B cell (primary cell): ENCODE data around the gene KRTAP4-3. TPM values are rescaled to one million over a fixed set of nuclear protein-coding genes. Genes with fewer than 3 reads are reported as not detected.

Experiments
- ATAC-seq: fragments of 200-7000 bp; cut with Tn5 transposase; one replicate; pipeline ENCODE4 v1.10.0; 2021; ENCODE audit warnings: low read depth, mild to moderate bottlenecking, moderate number of reproducible peaks, moderate library complexity
- CTCF ChIA-PET: fragments of 350-600 bp; sonication (Branson Sonifier 250); formaldehyde crosslinking; loops from one replicate; lab custom pipeline; 2021; ENCODE audit warnings: antibody characterized with exemption, inconsistent platforms; lab: Charles Lee
- POLR2A ChIA-PET: fragments of 350-600 bp; sonication (Branson Sonifier 250); formaldehyde crosslinking; loops from one replicate; lab custom pipeline; 2021; ENCODE audit warnings: antibody characterized with exemption; lab: Charles Lee
- DNase-seq: peaks from one replicate; pipeline ENCODE4 v3.0.0; 2013
- H2AFZ ChIP-seq: 2 replicates; pipeline ENCODE4 v1.6.1; 2012; ENCODE audit warnings: mild to moderate bottlenecking, low read depth, low read length; ENCODE audit not compliant: insufficient read depth, poor library complexity, severe bottlenecking
- H3K27ac ChIP-seq, 2 donors: 1 replicate in 1 of 2; 2 replicates in 1 of 2; pipeline ENCODE4 v1.5.1; 2012 to 2013; ENCODE audit warnings: low read length in 2 of 2, mild to moderate bottlenecking in 2 of 2, moderate library complexity in 1 of 2
- H3K27me3 ChIP-seq, 4 experiments: fragments of 200-600 bp in 1 of 4; sonication (generic) in 1 of 4; replicated peaks in 1 of 4; 1 replicate in 2 of 4; 2 replicates in 2 of 4; pipeline versions ENCODE4 v1.6.1 to v1.7.0; 2013 to 2016; ENCODE audit warnings: low read length in 3 of 4, mild to moderate bottlenecking in 2 of 4, mixed read lengths in 1 of 4, moderate library complexity in 1 of 4; ENCODE audit not compliant: insufficient read depth in 4 of 4, control insufficient read depth in 3 of 4; ENCODE audit errors: control extremely low read depth in 1 of 4
- H3K36me3 ChIP-seq, 2 experiments: replicated peaks in 1 of 2; 1 replicate in 1 of 2; 2 replicates in 1 of 2; pipeline versions ENCODE4 v1.6.1 to v1.7.1; 2013; ENCODE audit warnings: low read length in 1 of 2; ENCODE audit not compliant: insufficient read depth in 2 of 2, control insufficient read depth in 1 of 2; ENCODE audit errors: control extremely low read depth in 1 of 2, extremely low read depth in 1 of 2
- H3K4me1 ChIP-seq, 2 donors: fragments of 200-600 bp in 1 of 2; sonication (generic) in 1 of 2; 1 replicate in 1 of 2; 2 replicates in 1 of 2; pipeline versions ENCODE4 v1.5.1 to v1.6.1; 2013 to 2017; ENCODE audit warnings: low read length in 2 of 2; ENCODE audit not compliant: control insufficient read depth in 2 of 2, insufficient read depth in 2 of 2
- H3K4me2 ChIP-seq: replicated peaks from 2 replicates; pipeline ENCODE3; 2012; ENCODE audit warnings: mild to moderate bottlenecking, low read depth, low read length; ENCODE audit not compliant: poor library complexity, severe bottlenecking
- H3K4me3 ChIP-seq, 5 experiments: fragments of 200-600 bp in 1 of 5; sonication (generic) in 1 of 5; 1 replicate in 3 of 5; 2 replicates in 2 of 5; pipeline versions ENCODE4 v1.5.1 to v1.7.0; 2011 to 2016; ENCODE audit warnings: low read length in 4 of 5, mild to moderate bottlenecking in 4 of 5, low read depth in 2 of 5, control low read depth in 1 of 5, moderate library complexity in 1 of 5; ENCODE audit not compliant: insufficient read depth in 1 of 5; ENCODE audit errors: control extremely low read depth in 1 of 5, extremely low read depth in 1 of 5
- H3K79me2 ChIP-seq: fragments of 200-600 bp; sonication (generic); one replicate; pipeline ENCODE4 v1.6.0; 2016; ENCODE audit warnings: low read length; ENCODE audit not compliant: control insufficient read depth, insufficient read depth
- H3K9ac ChIP-seq: fragments of 200-600 bp; sonication (generic); 2 replicates; pipeline ENCODE4 v1.6.1; 2017; ENCODE audit warnings: mild to moderate bottlenecking, low read length, moderate library complexity
- H3K9me3 ChIP-seq, 3 donors: one replicate each; pipeline versions ENCODE4 v1.6.1 to v1.7.1; 2013; ENCODE audit warnings: low read length in 2 of 3; ENCODE audit not compliant: control insufficient read depth in 2 of 3, insufficient read depth in 1 of 3; ENCODE audit errors: control extremely low read depth in 1 of 3
- H4K20me1 ChIP-seq: 2 replicates; pipeline ENCODE4 v1.6.0; 2012; ENCODE audit warnings: mild to moderate bottlenecking, low read length; ENCODE audit not compliant: insufficient read depth, control insufficient read depth, poor library complexity, severe bottlenecking
- H3K27ac Mint-ChIP-seq: one replicate; pipeline ENCODE4 v1.8.0; 2021; ENCODE audit warnings: mixed read lengths
- H3K27me3 Mint-ChIP-seq: one replicate; pipeline ENCODE4 v1.8.0; 2021; ENCODE audit warnings: mixed read lengths
- H3K4me1 Mint-ChIP-seq: one replicate; pipeline ENCODE4 v1.8.0; 2021; ENCODE audit warnings: mixed read lengths
- H3K4me3 Mint-ChIP-seq: one replicate; pipeline ENCODE4 v1.8.0; 2021; ENCODE audit warnings: mixed read lengths
- H3K9me3 Mint-ChIP-seq: one replicate; pipeline ENCODE4 v1.8.0; 2022; ENCODE audit warnings: mixed read lengths; ENCODE audit not compliant: insufficient read depth
- CTCF ChIP-seq: fragments of 200-600 bp; IDR thresholded peaks from one replicate; pipeline ENCODE4 v1.8.0; 2022; ENCODE audit warnings: antibody characterized with exemption, mild to moderate bottlenecking
- EZH2 ChIP-seq: IDR thresholded peaks from 2 replicates; pipeline ENCODE4 v1.6.1; 2012; ENCODE audit warnings: borderline replicate concordance, low read depth, mild to moderate bottlenecking, moderate library complexity, low read length; ENCODE audit not compliant: insufficient read depth, poor library complexity, severe bottlenecking
- WGBS: methylation state at CpG from one replicate; pipeline ENCODE4 v1.1.5; 2013; ENCODE audit warnings: missing lambda C conversion rate; ENCODE audit not compliant: insufficient coverage; 5-methylcytosine and 5-hydroxymethylcytosine counted together
- intact Hi-C: fragments of 100-400 bp; cut with micrococcal nuclease; formaldehyde crosslinking; loops from one replicate; pipeline ENCODE4 v1.10.0; 2022
- polyA plus RNA-seq: library from polyadenylated mRNA; depleted of rRNA; stranded (reverse); fragments of >200 nt; gene quantifications from 2 replicates; pipeline ENCODE4 v1.2.3, GENCODE V29; 2012
- total RNA-seq, 2 donors: library from RNA; stranded (reverse); fragments of 120-200 nt in 1 of 2; gene quantifications; 1 replicate in 1 of 2; 2 replicates in 1 of 2; pipeline versions ENCODE4 v1.2.3 to v1.2.4, GENCODE V29; 2013 to 2022

KRTAP4-3 gene
- total and polyA plus RNA-seq, 2 donors (not counting 1 experiment from before 2014, with no cell fraction given), result not detected

GRCh38 chr17:41127371-41127770, 40.6 kb downstream of the KRTAP4-3 start:
- Histone ChIP-seq H3K36me3 (no peaks in the 10 kb centered on the region), H3K9ac (no peak overlapping the region), H3K27me3 (no peaks in the 10 kb centered on the region), H3K4me1 (peaks cover 15 to 24% of the 10 kb centered on the region in 2 donors), H2AFZ (no peak overlapping the region), H3K9me3 (no peaks in the 10 kb centered on the region), H3K79me2 (no peaks in the 10 kb centered on the region), H3K4me2 (no peak overlapping the region), H3K4me3 (no peak overlapping the region), H4K20me1 (no peaks in the 10 kb centered on the region), H3K27ac (no peak overlapping the region)
- H3K4me3 Mint-ChIP-seq, result no peak overlapping the region
- no CpG with 5 or more reads among the region's 1 CpG for WGBS
- intact Hi-C loops, result no loop called here
- no peak for ATAC-seq
- DNase-seq, result no peak
- H3K9me3 Mint-ChIP-seq, result no peaks in the 10 kb centered on the region
- no peak overlapping the region for H3K27ac Mint-ChIP-seq
- peaks cover 7% of the 10 kb centered on the region for H3K4me1 Mint-ChIP-seq
- peaks cover 10% of the 10 kb centered on the region for H3K27me3 Mint-ChIP-seq
- POLR2A ChIA-PET, result no interaction called here
- CTCF ChIA-PET, result no interaction called here
- TF ChIP-seq CTCF (no peak), EZH2 (no peak)

- Histone ChIP-seq H3K4me3 (no peak overlapping the region), H3K4me2 (no peak overlapping the region), H3K9me3 (peaks cover 0 to 5% (median 3%) of the 10 kb centered on the region in 3 donors), H3K79me2 (no peaks in the 10 kb centered on the region), H3K9ac (no peak overlapping the region), H2AFZ (no peak overlapping the region), H3K27ac (no peak overlapping the region), H3K27me3 (no peaks in the 10 kb centered on the region), H3K4me1 (peaks cover 21 to 24% of the 10 kb centered on the region in 2 donors), H3K36me3 (no peaks in the 10 kb centered on the region), H4K20me1 (no peaks in the 10 kb centered on the region)
- H3K9me3 Mint-ChIP-seq, result no peaks in the 10 kb centered on the region
- CTCF ChIA-PET, result no interaction called here
- intact Hi-C loops, result no loop called here
- no peak overlapping the region for H3K27ac Mint-ChIP-seq
- H3K27me3 Mint-ChIP-seq, result peaks cover 10% of the 10 kb centered on the region
- no peak overlapping the region for H3K4me3 Mint-ChIP-seq
- ATAC-seq (no peak), DNase-seq (no peak)
- no CpG with 5 or more reads among the region's 3 CpGs for WGBS
- TF ChIP-seq EZH2 (no peak), CTCF (no peak)
- POLR2A ChIA-PET, result no interaction called here
- peaks cover 5% of the 10 kb centered on the region for H3K4me1 Mint-ChIP-seq
Observed at GRCh38 chr17:41126412-41126811, 41.6 kb downstream of the KRTAP4-3 start.
